Ovary (tissue), 9 donors: ENCODE measurements around the gene NR5A1. TPM values are rescaled to one million over a fixed set of nuclear protein-coding genes. Genes with fewer than 3 reads are reported as not detected.

Experiments used
- DNase-seq, 5 donors: peaks; one replicate each; pipeline ENCODE4 v3.0.0-alpha.2; 2019 to 2020
- H3K27ac ChIP-seq, 2 donors: fragments of 200-600 bp; one replicate each; pipeline versions ENCODE4 v1.5.1 to v1.8.0; 2019 to 2022
- H3K27me3 ChIP-seq: fragments of 200-600 bp; one replicate; pipeline ENCODE4 v1.8.0; 2022
- H3K36me3 ChIP-seq: fragments of 200-600 bp; sonication (generic); one replicate; pipeline ENCODE4 v1.5.1; 2019
- H3K4me1 ChIP-seq: one replicate; pipeline ENCODE4 v1.8.1; 2013; ENCODE audit warnings: mild to moderate bottlenecking, moderate library complexity; ENCODE audit not compliant: insufficient read depth
- H3K4me3 ChIP-seq: fragments of 200-600 bp; sonication (generic); one replicate; pipeline ENCODE4 v1.5.1; 2017
- H3K9me3 ChIP-seq, 2 donors: fragments of 200-600 bp in 1 of 2; sonication (generic) in 1 of 2; one replicate each; pipeline versions ENCODE4 v1.5.1 to v1.8.1; 2013 to 2019; ENCODE audit warnings: mild to moderate bottlenecking in 1 of 2, moderate library complexity in 1 of 2
- CTCF ChIP-seq, 3 donors: fragments of 450-650 bp in 2 of 3; fragments of 200-600 bp in 1 of 3; IDR thresholded peaks; one replicate each; pipeline versions ENCODE4 v1.5.1 to v1.8.0; 2016 to 2022; ENCODE audit warnings: antibody characterized with exemption in 3 of 3, mild to moderate bottlenecking in 1 of 3
- EP300 ChIP-seq: sonication (generic); formaldehyde crosslinking; IDR thresholded peaks from one replicate; pipeline ENCODE4 v1.6.1; 2017; ENCODE audit warnings: antibody characterized with exemption
- POLR2A ChIP-seq: fragments of 450-650 bp; IDR thresholded peaks from one replicate; pipeline ENCODE4 v1.6.1; 2017; ENCODE audit warnings: antibody characterized with exemption, mild to moderate bottlenecking, moderate library complexity
- WGBS, 3 donors: extraction: QIAGEN DNeasy Blood & Tissue Kit in 1 of 3; methylation state at CpG; one replicate each; pipeline versions ENCODE4 v1.1.5 to v1.1.7; 2013 to 2017; 5-methylcytosine and 5-hydroxymethylcytosine counted together
- intact Hi-C, 4 donors: fragments of 100-400 bp; cut with DNase I; formaldehyde crosslinking; loops; one replicate each; pipeline versions ENCODE4 v1.11.0 to v1.15.1; 2022 to 2023
- polyA plus RNA-seq, 2 donors: library from polyadenylated mRNA; stranded (reverse); fragments of 200-250 nt in 1 of 2; fragments of 350-450 nt in 1 of 2; fragmentation: Illumina TruSeq in 1 of 2; extraction: RNeasy Lipid Tissue Mini Kit (QIAGEN cat#74804) in 1 of 2; gene quantifications; one replicate each; pipeline ENCODE4 v1.2.3, GENCODE V29; 2013 to 2014
- total RNA-seq, 7 donors: library from RNA; depleted of rRNA in 2 of 7; stranded (reverse); fragments of >200 nt in 2 of 7; fragmentation: NEBNext Ultra II Directional in 3 of 7; extraction: Animal tissue kit (Norgen Biotek cat#: 25700) in 3 of 7; gene quantifications; one replicate each; pipeline versions ENCODE4 v1.1.0 to v1.2.4, GENCODE V29; 2016 to 2023
- donor health status: DM: no; HTN: no; CAD: no; lungs with moderate emphysema.
- donor health status: DM: no; HTN: no; CAD: no.
- donor health status: Bipolar disorder and iron deficiency.
- donor health status: DM: yes; HTN: yes; CAD: no.
- donor health status: DM: no; HTN: no; CAD: no.
- donor health status: DM: yes; HTN: yes; CAD: no.

Gene NR5A1
- total and polyA plus RNA-seq, 9 donors: 14.7 to 73.6 (median 50.2) TPM

- H3K9me3 ChIP-seq: no peaks in the 10 kb centered on the region
- no peaks in the 10 kb centered on the region for H3K36me3 ChIP-seq
- TF ChIP-seq POLR2A: no peak
- TF ChIP-seq EP300: no peak
- no peak for TF ChIP-seq CTCF (IDR thresholded peaks at IDR 0.05)
- no peak overlapping the region for H3K27ac ChIP-seq
- WGBS, 3 donors: 83 to 86% (median 84%) methylated on average over 14 of the region's 14 CpGs
- intact Hi-C loops: no loop called here
- no peak overlapping the region for H3K4me3 ChIP-seq
- DNase-seq: no peak
- no peaks in the 10 kb centered on the region for H3K27me3 ChIP-seq
- peaks cover 3% of the 10 kb centered on the region for H3K4me1 ChIP-seq
Measured at GRCh38 chr9:124454791-124455443, 52.3 kb downstream of the NR5A1 start.

- Histone ChIP-seq H3K27me3 (no peaks in the 10 kb centered on the region), H3K36me3 (no peaks in the 10 kb centered on the region), H3K27ac (no peak overlapping the region), H3K9me3 (no peaks in the 10 kb centered on the region), H3K4me3 (no peak overlapping the region), H3K4me1 (peaks cover 3% of the 10 kb centered on the region)
- intact Hi-C loops: no loop called here
- no peak for TF ChIP-seq POLR2A
- no peak for TF ChIP-seq EP300
- no peak for TF ChIP-seq CTCF (IDR thresholded peaks at IDR 0.05)
- DNase-seq: no peak
- WGBS, 3 donors: 78 to 80% (median 79%) methylated on average over 9 of the region's 9 CpGs
Measured at GRCh38 chr9:124454296-124454695, 52.9 kb downstream of the NR5A1 start.

DNA sequence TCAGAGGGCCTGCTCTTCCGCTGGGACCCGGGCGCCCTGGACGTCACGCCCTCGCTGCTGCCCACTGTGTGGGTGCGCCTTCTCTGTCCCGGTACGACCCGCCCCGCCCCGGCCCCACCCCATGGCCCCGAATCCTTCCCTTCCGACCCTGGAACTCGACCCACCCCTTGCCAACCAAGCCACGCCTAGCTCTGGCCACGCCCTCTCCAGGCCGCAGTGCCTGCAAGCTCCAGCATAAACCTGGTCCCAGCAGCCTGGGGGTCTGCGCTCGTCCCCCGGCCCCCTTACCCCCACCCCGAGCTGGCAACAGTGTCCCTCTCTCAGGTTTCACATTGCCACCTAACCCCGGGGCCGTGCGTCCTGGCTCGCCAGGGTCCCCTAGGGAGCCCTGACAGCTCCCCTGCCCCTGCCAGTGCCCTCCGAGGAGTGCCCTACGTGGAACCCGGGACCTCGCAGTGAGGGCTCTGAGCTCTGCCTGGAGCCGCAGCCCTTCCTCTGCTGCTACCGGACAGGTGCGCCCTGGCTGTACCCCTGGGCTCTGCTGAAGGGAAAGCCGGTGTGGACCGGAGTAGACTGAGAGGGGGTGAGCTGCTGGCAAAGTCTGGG lies 53.5 kb downstream of the NR5A1 start:
- Histone ChIP-seq H3K27ac (no peak overlapping the region), H3K4me3 (no peak overlapping the region), H3K9me3 (no peaks in the 10 kb centered on the region), H3K27me3 (no peaks in the 10 kb centered on the region), H3K36me3 (no peaks in the 10 kb centered on the region), H3K4me1 (peaks cover 3% of the 10 kb centered on the region)
- WGBS, 3 donors: 26 to 35% (median 29%) methylated on average over 30 to 35 of the region's 35 CpGs
- TF ChIP-seq EP300 (no peak), CTCF (IDR thresholded peaks at IDR 0.05) (no peak), POLR2A (no peak)
- intact Hi-C loops: no loop called here
- no peak for DNase-seq

DNA sequence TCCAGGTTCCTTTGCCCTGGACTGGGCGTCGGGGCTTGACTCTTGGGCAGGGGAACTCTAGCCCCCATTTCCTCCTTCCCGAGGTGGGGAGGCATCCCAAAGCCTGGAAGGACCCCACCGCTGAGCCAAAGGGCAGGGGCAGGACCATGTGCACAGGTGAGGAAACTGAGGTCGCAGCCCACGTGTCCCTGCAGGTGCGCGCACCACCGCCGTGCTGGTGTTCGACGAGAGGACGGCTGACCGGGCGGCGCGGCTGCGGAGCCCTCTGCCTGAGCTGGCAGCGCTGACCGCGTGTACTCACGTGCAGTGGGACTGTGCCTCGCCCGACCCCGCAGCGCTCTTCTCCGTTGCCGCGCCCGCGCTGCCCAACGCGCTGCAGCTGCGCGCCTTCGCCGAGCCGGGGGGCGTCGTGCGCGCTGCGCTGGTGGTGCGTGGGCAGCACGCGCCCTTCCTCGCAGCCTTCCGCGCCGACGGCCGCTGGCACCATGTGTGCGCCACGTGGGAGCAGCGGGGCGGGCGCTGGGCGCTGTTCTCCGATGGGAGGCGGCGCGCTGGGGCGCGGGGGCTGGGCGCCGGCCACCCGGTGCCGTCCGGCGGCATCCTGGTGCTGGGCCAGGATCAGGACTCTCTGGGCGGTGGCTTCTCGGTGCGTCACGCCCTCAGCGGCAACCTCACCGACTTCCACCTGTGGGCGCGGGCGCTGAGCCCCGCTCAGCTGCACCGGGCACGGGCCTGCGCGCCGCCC lies 54.2 kb downstream of the NR5A1 start:
- peaks cover 3% of the 10 kb centered on the region for H3K4me1 ChIP-seq
- H3K27ac ChIP-seq: no peak overlapping the region
- DNase-seq: no peak
- no peak overlapping the region for H3K4me3 ChIP-seq
- no peaks in the 10 kb centered on the region for H3K9me3 ChIP-seq
- H3K27me3 ChIP-seq: no peaks in the 10 kb centered on the region
- no peak for TF ChIP-seq CTCF (IDR thresholded peaks at IDR 0.05)
- TF ChIP-seq POLR2A: no peak
- TF ChIP-seq EP300: no peak
- intact Hi-C loops: no loop called here
- 27 to 42% (median 38%) methylated on average over 25 to 85 of the region's 85 CpGs for WGBS, 3 donors
- H3K36me3 ChIP-seq: no peaks in the 10 kb centered on the region
